ENCODE results near the gene TRIL. TPM values are rescaled to one million over a fixed set of nuclear protein-coding genes. Genes with fewer than 3 reads are reported as not detected.

TRIL gene, protein sequence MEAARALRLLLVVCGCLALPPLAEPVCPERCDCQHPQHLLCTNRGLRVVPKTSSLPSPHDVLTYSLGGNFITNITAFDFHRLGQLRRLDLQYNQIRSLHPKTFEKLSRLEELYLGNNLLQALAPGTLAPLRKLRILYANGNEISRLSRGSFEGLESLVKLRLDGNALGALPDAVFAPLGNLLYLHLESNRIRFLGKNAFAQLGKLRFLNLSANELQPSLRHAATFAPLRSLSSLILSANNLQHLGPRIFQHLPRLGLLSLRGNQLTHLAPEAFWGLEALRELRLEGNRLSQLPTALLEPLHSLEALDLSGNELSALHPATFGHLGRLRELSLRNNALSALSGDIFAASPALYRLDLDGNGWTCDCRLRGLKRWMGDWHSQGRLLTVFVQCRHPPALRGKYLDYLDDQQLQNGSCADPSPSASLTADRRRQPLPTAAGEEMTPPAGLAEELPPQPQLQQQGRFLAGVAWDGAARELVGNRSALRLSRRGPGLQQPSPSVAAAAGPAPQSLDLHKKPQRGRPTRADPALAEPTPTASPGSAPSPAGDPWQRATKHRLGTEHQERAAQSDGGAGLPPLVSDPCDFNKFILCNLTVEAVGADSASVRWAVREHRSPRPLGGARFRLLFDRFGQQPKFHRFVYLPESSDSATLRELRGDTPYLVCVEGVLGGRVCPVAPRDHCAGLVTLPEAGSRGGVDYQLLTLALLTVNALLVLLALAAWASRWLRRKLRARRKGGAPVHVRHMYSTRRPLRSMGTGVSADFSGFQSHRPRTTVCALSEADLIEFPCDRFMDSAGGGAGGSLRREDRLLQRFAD
- total RNA-seq (1 to 10 TPM; 1.0 to 7.0 TPM), polyA plus RNA-seq (under 1 TPM; 0.13 to 0.54 TPM)
- long read RNA-seq, donor 1: 0 reads
- long read RNA-seq, donor 2, full-length matches to known transcripts: 11 of 11 reads
- long read RNA-seq, donor 2, partial matches to known transcripts: 0 of 11 reads
- long read RNA-seq, donor 2, other reads (novel, unspliced or antisense): 0 of 11 reads

DNA sequence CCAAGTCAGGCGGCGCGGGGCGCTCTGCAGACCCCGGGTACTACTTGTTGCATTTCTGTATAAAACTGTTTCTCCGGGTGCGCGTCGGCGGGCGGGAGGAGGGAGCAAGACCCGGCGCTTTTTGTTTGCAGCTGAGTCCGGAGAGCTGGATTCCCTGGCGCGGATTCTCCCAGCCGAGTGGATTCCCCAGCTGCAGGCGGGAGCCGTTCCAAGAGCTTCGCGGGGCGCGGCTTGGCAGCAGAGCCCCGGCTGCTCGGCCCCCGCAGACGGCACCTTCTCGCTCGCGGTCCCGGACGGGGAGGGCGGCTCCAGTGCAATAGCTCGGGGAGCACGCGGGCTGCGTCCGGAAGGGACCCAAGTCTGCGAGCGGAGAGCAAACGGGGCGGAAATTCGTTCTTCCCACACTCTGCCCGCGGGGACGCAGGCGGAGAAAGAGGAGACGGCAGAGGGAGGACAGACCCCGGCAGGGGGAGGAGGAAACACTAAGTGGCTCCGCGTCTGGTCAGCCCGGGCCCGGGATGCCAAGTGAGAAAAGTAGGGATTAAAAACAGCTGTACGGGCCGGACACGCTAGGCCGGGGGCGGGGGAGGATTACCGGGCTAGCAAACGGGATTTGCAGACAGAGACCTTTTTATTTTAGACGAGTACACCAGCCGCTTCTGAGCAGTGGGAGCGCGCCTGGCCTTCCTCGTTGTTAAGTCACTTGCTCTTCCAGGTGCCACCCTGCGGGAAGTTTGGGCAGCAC, at the start of gene TRIL:
TSS of gene TRIL (minus strand) at position 96 of the 745 bp plus-strand sequence. CDS start 284 bp downstream, outside the sequence.
- H3K4me1 ChIP-seq (ENCODE audit: control insufficient read depth in 1 of 2, insufficient read depth in 2 of 2, low read length in 2 of 2): no peaks in the 10 kb centered on the region
- ATAC-seq (ENCODE audit: low FRiP score): peak; percentile 55
- H3K36me3 ChIP-seq (ENCODE audit: control insufficient read depth in 1 of 2, insufficient read depth in 2 of 2, low read length in 1 of 2): no peaks in the 10 kb centered on the region
- WGBS, 2 donors: 8 to 9% methylated on average over 66 of the region's 66 CpGs
- H3K9me3 ChIP-seq (ENCODE audit: control insufficient read depth, low read length): no peaks in the 10 kb centered on the region
- H3K27me3 ChIP-seq (ENCODE audit: control insufficient read depth in 1 of 2, insufficient read depth in 2 of 2, low read length in 1 of 2): no peaks in the 10 kb centered on the region
- intact Hi-C loops (cut with DNase I): loop anchor here in 1 of 2 donors (10.0 kb wide), 1 partner anchor 146 kb away; no protein-coding TSS in a partner anchor
- DNase-seq: peak; percentile 82 to 90
- no peak within 1 kb of the TSS for H3K27ac ChIP-seq (ENCODE audit: low read depth in 1 of 2, low read length in 2 of 2)
- peak within 1 kb of the TSS in 1 of 2 donors; percentile 8 for H3K4me3 ChIP-seq (ENCODE audit: low read length in 2 of 2)

- intact Hi-C loops (cut with DNase I): no loop called here
- Histone ChIP-seq H3K9me3 (ENCODE audit: control insufficient read depth, low read length) (peaks cover 2% of the 10 kb centered on the region), H3K4me3 (ENCODE audit: low read length in 2 of 2) (no peak overlapping the region), H3K27ac (ENCODE audit: low read depth in 1 of 2, low read length in 2 of 2) (no peak overlapping the region), H3K4me1 (ENCODE audit: control insufficient read depth in 1 of 2, insufficient read depth in 2 of 2, low read length in 2 of 2) (no peaks in the 10 kb centered on the region), H3K27me3 (ENCODE audit: control insufficient read depth in 1 of 2, insufficient read depth in 2 of 2, low read length in 1 of 2) (no peaks in the 10 kb centered on the region), H3K36me3 (ENCODE audit: control insufficient read depth in 1 of 2, insufficient read depth in 2 of 2, low read length in 1 of 2) (no peaks in the 10 kb centered on the region)
- DNase-seq: no peak
- 88 to 95% methylated on average over 2 of the region's 2 CpGs for WGBS, 2 donors
- no peak for ATAC-seq (ENCODE audit: low FRiP score)
These were observed 49.0 kb upstream of the TRIL start for GRCh38 chr7:29007127-29007526.

- Histone ChIP-seq H3K36me3 (ENCODE audit: control insufficient read depth in 1 of 2, insufficient read depth in 2 of 2, low read length in 1 of 2) (no peaks in the 10 kb centered on the region), H3K9me3 (ENCODE audit: control insufficient read depth, low read length) (peaks cover 2% of the 10 kb centered on the region), H3K4me1 (ENCODE audit: control insufficient read depth in 1 of 2, insufficient read depth in 2 of 2, low read length in 2 of 2) (no peaks in the 10 kb centered on the region), H3K27ac (ENCODE audit: low read depth in 1 of 2, low read length in 2 of 2) (no peak overlapping the region), H3K4me3 (ENCODE audit: low read length in 2 of 2) (no peak overlapping the region), H3K27me3 (ENCODE audit: control insufficient read depth in 1 of 2, insufficient read depth in 2 of 2, low read length in 1 of 2) (no peaks in the 10 kb centered on the region)
- intact Hi-C loops (cut with DNase I): no loop called here
- no peak for ATAC-seq (ENCODE audit: low FRiP score)
- WGBS, 2 donors: 77 to 83% methylated on average over 3 of the region's 3 CpGs
- DNase-seq: no peak
These were observed 47.7 kb upstream of the TRIL start for GRCh38 chr7:29005829-29006228.

GRCh38 chr7:29005406-29005805, 47.3 kb upstream of the TRIL start:
- WGBS, 2 donors: 48 to 68% methylated on average over 1 of the region's 1 CpG
- ATAC-seq (ENCODE audit: low FRiP score): no peak
- H3K27me3 ChIP-seq (ENCODE audit: control insufficient read depth in 1 of 2, insufficient read depth in 2 of 2, low read length in 1 of 2): no peaks in the 10 kb centered on the region
- intact Hi-C loops (cut with DNase I): no loop called here
- no peak overlapping the region for H3K4me3 ChIP-seq (ENCODE audit: low read length in 2 of 2)
- H3K9me3 ChIP-seq (ENCODE audit: control insufficient read depth, low read length): peaks cover 2% of the 10 kb centered on the region
- no peaks in the 10 kb centered on the region for H3K36me3 ChIP-seq (ENCODE audit: control insufficient read depth in 1 of 2, insufficient read depth in 2 of 2, low read length in 1 of 2)
- no peak for DNase-seq
- no peak overlapping the region for H3K27ac ChIP-seq (ENCODE audit: low read depth in 1 of 2, low read length in 2 of 2)
- no peaks in the 10 kb centered on the region for H3K4me1 ChIP-seq (ENCODE audit: control insufficient read depth in 1 of 2, insufficient read depth in 2 of 2, low read length in 2 of 2)

DNA sequence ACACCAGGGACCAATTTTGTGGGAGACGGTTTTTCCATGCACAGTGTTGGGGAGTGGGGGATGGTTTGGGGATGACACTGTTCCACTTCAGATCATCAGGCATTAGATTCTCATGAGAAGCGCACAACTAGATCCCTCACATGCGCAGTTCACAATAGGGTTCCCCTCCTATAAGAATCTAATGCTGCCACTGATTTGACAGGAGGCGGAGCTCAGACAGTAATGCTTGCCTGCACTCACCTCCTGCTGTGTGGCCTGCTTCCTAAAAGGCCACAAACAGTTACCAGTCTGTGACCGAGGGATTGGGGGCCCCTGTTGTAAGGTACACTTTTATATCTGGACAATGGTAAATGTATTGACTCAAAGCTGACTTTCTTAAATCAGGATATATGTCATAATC, 45.6 kb upstream of the TRIL start:
- H3K9me3 ChIP-seq (ENCODE audit: control insufficient read depth, low read length): peaks cover 3% of the 10 kb centered on the region
- H3K27me3 ChIP-seq (ENCODE audit: control insufficient read depth in 1 of 2, insufficient read depth in 2 of 2, low read length in 1 of 2): no peaks in the 10 kb centered on the region
- DNase-seq: no peak
- no peaks in the 10 kb centered on the region for H3K36me3 ChIP-seq (ENCODE audit: control insufficient read depth in 1 of 2, insufficient read depth in 2 of 2, low read length in 1 of 2)
- H3K4me3 ChIP-seq (ENCODE audit: low read length in 2 of 2): no peak overlapping the region
- WGBS, 2 donors: 89 to 92% methylated on average over 5 of the region's 5 CpGs
- ATAC-seq (ENCODE audit: low FRiP score): no peak
- H3K4me1 ChIP-seq (ENCODE audit: control insufficient read depth in 1 of 2, insufficient read depth in 2 of 2, low read length in 2 of 2): no peaks in the 10 kb centered on the region
- no peak overlapping the region for H3K27ac ChIP-seq (ENCODE audit: low read depth in 1 of 2, low read length in 2 of 2)
- intact Hi-C loops (cut with DNase I): no loop called here

- no peak for ATAC-seq (ENCODE audit: low FRiP score)
- 76 to 86% methylated on average over 2 of the region's 2 CpGs for WGBS, 2 donors
These were observed 42.6 kb upstream of the TRIL start for GRCh38 chr7:29000717-29001076.

DNA sequence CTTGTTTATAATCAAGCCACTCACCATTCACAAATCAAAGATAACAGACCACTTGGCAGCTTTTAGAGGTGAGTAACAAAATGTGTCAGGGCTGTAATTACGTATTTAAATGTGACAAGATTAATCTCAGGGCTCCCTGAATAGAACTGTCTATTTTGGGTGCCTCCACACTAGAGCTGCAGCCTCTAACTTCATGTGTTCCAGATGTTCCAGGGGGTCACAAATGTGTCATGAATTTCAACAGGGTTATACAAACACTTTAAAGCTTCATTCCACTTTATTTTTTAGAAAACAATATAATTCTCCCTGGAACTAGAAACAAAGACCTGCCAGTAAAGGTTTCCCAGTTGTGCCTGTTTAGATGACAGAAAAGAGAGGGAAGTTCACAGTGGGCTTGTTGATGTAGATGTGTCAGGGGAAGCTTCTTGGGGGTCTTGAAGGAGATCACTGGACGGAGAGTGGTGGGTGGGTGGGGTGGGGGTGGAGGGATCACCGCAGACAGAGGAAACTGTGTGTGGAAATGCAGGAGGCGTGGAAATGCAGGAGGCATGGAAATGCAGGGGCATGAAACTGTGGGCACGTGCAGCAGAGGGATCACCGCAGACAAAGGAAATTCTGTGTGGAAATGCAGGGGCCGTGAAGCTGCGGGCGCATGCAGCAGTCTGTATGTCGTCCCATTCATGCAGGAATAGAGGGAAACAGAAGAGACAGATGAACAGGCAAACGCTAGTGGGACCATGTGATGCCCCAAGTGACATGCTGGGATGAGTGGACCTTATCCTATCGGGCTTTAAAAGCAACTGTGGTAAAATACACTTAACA, 42.0 kb upstream of the TRIL start:
- no peak overlapping the region for H3K4me3 ChIP-seq (ENCODE audit: low read length in 2 of 2)
- ATAC-seq (ENCODE audit: low FRiP score): no peak

More at GRCh38 chr7:29000717-29001076, 42.6 kb upstream of the TRIL start:
- Histone ChIP-seq H3K27ac (ENCODE audit: low read depth in 1 of 2, low read length in 2 of 2) (no peak overlapping the region), H3K9me3 (ENCODE audit: control insufficient read depth, low read length) (peaks cover 3% of the 10 kb centered on the region), H3K27me3 (ENCODE audit: control insufficient read depth in 1 of 2, insufficient read depth in 2 of 2, low read length in 1 of 2) (no peaks in the 10 kb centered on the region), H3K4me3 (ENCODE audit: low read length in 2 of 2) (no peak overlapping the region), H3K36me3 (ENCODE audit: control insufficient read depth in 1 of 2, insufficient read depth in 2 of 2, low read length in 1 of 2) (no peaks in the 10 kb centered on the region), H3K4me1 (ENCODE audit: control insufficient read depth in 1 of 2, insufficient read depth in 2 of 2, low read length in 2 of 2) (no peaks in the 10 kb centered on the region)
- DNase-seq: no peak
- intact Hi-C loops (cut with DNase I): no loop called here

GRCh38 chr7:28999427-28999826, 41.3 kb upstream of the TRIL start:
- Histone ChIP-seq H3K27me3 (ENCODE audit: control insufficient read depth in 1 of 2, insufficient read depth in 2 of 2, low read length in 1 of 2) (no peaks in the 10 kb centered on the region), H3K4me1 (ENCODE audit: control insufficient read depth in 1 of 2, insufficient read depth in 2 of 2, low read length in 2 of 2) (no peaks in the 10 kb centered on the region), H3K9me3 (ENCODE audit: control insufficient read depth, low read length) (peaks cover 2% of the 10 kb centered on the region), H3K27ac (ENCODE audit: low read depth in 1 of 2, low read length in 2 of 2) (no peak overlapping the region), H3K36me3 (ENCODE audit: control insufficient read depth in 1 of 2, insufficient read depth in 2 of 2, low read length in 1 of 2) (no peaks in the 10 kb centered on the region), H3K4me3 (ENCODE audit: low read length in 2 of 2) (no peak overlapping the region)
- ATAC-seq (ENCODE audit: low FRiP score): no peak
- 75 to 92% methylated on average over 5 of the region's 5 CpGs for WGBS, 2 donors
- intact Hi-C loops (cut with DNase I): no loop called here
- no peak for DNase-seq

More for the DNA sequence above, 42.0 kb upstream of the TRIL start:
- WGBS, 2 donors: 30 to 40% methylated on average over 12 of the region's 12 CpGs
- no peak overlapping the region for H3K27ac ChIP-seq (ENCODE audit: low read depth in 1 of 2, low read length in 2 of 2)
- no peaks in the 10 kb centered on the region for H3K4me1 ChIP-seq (ENCODE audit: control insufficient read depth in 1 of 2, insufficient read depth in 2 of 2, low read length in 2 of 2)
- peaks cover 2% of the 10 kb centered on the region for H3K9me3 ChIP-seq (ENCODE audit: control insufficient read depth, low read length)
- intact Hi-C loops (cut with DNase I): no loop called here
- DNase-seq: no peak
- no peaks in the 10 kb centered on the region for H3K36me3 ChIP-seq (ENCODE audit: control insufficient read depth in 1 of 2, insufficient read depth in 2 of 2, low read length in 1 of 2)
- no peaks in the 10 kb centered on the region for H3K27me3 ChIP-seq (ENCODE audit: control insufficient read depth in 1 of 2, insufficient read depth in 2 of 2, low read length in 1 of 2)

All from aorta (tissue), 5 donors.